Epithelial cell of umbilical artery (primary cell): Measurements from ENCODE around the gene DRD5. TPM values are rescaled to one million over a fixed set of nuclear protein-coding genes. Genes with fewer than 3 reads are reported as not detected.

Experiments
- total RNA-seq: library from RNA; depleted of rRNA; stranded (reverse); fragments of >200 nt; gene quantifications from 2 replicates; pipeline ENCODE4 v1.2.3, GENCODE V29; 2014

Gene DRD5
- not detected in 2 replicates for total RNA-seq

DNA sequence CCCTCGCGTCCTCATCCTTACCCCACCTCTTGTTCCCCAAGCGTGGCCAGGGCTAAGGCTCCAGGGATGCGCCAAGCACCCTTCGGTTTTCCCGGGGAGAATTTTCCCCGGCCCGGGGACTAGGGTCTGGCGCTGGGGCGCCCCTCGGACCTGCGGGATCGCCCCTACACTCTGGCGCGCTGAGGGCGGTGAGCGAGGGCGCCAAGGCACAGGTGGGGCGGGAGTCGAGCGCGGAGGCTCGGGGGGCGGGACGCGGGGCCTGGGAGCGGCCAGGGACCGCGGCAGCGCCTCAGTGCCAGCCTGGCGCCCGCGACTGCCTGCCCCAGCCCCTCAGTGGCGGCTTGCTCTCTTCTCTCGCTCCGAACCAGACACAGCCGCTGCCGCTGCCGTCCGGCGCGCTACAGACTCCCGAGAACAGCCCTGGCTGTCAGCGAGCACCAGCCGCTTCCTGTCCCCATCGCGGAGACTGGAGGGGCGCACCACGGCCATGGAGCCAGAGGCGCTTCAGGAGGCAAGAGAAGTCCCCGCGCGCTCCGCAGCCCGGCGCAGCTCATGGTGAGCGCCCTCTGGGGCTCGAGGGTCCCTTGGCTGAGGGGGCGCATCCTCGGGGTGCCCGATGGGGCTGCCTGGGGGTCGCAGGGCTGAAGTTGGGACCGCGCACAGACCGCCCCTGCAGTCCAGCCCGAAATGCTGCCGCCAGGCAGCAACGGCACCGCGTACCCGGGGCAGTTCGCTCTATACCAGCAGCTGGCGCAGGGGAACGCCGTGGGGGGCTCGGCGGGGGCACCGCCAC, at the start of gene DRD5:
Gene DRD5 (plus strand): TSS at position 292 of the 793 bp plus-strand sequence. CDS start 396 bp downstream, at position 688.

Other genes starting within 250 kb of the DRD5 start
- 0.32 and 0.46 TPM in 2 replicates for gene SLC2A9, start 239.9 kb downstream of the DRD5 start, total RNA-seq